ENCODE data around the gene GNA15.

GRCh38 chr19:3115916-3116602, 19.8 kb upstream of the GNA15 start:
- no peak for TF ChIP-seq CTCF (IDR thresholded peaks at IDR 0.05; ENCODE audit: insufficient read depth, low read length, poor library complexity, severe bottlenecking)
- TF ChIP-seq EZH2phosphoT487 (conservative IDR thresholded peaks at IDR 0.05; ENCODE audit: low read length) = no peak
